MV-4-11 (cell line): Measurements from ENCODE around the gene TXNDC16.
A peak's percentile ranks its signal among the peaks of the same experiment; 100 is the strongest.

Experiments used
- DNase-seq: peaks from one replicate; lab custom pipeline; 2025; lab: John Stamatoyannopoulos, UW

TXNDC16 gene

GRCh38 chr14:52455291-52456088 is 96.8 kb downstream of the TXNDC16 start:
- no peak for DNase-seq

DNA sequence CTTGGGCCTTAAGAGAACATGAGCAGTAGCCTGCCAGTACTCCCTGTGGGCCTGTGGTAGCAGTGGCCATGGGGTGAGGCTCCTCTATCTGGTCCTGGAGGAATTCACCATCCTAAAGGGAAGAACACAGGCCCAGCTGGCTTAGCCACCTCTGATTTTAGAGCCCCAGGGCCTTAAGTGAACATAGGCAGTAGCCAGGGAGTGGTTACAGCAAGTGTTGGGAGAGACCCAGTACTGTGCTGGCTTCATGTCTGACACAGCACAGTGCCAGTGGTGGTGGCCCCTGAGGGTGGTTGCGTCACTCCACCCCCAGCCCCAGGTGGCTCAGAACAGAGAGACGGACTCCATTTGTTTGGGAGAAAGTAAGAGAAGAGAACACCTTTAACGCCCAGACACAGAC is 105.1 kb downstream of the TXNDC16 start:
- DNase-seq = no peak

GRCh38 chr14:52446355-52446754 is 106.0 kb downstream of the TXNDC16 start:
- no peak for DNase-seq

DNA sequence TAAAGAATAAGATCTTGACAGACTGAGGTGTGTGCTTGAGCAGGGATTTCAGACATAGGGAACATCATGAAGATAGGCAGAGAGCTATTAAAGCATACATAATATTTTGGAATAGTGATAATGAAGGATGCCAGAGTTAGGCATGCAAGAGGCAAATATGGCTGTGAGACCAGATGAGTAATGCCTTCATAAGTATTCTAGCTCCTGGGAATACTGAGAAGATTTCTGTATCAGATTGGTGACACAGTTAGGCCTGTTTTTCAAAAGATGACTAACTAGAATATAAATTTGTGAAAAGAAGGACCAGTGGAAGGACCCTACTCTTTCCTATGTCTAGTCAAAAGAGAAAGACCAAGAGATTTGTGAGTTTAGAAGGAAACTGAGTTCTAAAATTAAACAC is 108.8 kb downstream of the TXNDC16 start:
- no peak for DNase-seq

GRCh38 chr14:52442602-52443001 is 109.7 kb downstream of the TXNDC16 start:
- no peak for DNase-seq

DNA sequence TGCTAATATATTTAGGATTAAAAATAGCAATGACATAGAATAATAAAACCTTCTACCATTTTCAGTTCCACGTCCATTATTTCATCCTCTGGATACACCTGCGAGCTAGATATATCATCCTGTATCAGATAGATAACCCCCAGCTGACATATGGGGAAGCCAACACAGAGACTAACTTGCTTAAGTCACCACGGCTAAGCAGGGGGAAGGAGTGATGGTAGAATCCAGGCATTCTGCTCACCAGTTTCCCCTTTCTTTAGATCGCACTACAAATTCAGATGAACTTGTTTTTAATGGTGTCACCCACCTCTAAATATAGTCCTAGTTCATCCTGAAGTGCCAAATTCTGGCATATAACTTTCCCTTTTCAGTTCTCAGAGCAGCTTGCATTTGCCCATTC is 110.1 kb downstream of the TXNDC16 start:
- DNase-seq = peak; percentile 52

- DNase-seq = no peak
Observed at GRCh38 chr14:52439476-52439875, 112.8 kb downstream of the TXNDC16 start.

DNA sequence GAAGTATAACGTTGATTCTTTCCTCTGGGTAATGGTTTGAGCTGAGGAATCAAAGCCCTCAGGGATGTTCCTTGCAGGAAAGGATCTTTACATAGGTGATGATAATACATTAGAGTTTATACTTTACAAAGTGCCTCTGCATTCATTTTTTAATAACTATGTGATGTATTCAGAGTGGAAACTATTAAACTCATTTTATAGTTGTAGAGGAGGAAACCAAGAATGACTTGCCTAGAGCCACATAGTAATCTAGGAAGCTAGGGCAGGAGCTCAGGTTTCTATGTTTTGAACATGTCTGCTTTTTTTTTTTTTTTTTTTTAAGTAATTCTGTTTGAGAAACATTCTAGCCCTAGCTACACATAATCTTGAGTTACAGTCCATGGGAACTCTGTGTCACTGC is 117.3 kb downstream of the TXNDC16 start:
- no peak for DNase-seq

DNA sequence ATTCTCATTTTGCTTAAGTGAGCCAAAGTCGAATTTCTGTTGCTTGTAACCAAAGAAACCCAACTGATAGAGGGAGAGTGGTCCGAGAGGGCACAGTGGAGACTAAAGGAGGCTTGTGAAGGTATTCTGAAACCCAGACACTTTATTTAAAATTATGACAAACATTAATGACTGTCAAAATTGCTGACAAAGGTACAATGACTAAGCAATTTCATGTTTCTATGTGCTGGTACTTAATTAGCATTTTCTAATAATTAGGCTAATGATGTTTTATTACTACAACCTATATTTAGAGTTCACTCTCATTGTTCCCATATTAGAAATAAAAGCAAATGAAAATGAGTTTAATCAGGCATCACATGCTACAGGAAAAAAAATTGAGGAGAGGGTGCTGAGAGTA is 121.8 kb downstream of the TXNDC16 start:
- DNase-seq = no peak

DNA sequence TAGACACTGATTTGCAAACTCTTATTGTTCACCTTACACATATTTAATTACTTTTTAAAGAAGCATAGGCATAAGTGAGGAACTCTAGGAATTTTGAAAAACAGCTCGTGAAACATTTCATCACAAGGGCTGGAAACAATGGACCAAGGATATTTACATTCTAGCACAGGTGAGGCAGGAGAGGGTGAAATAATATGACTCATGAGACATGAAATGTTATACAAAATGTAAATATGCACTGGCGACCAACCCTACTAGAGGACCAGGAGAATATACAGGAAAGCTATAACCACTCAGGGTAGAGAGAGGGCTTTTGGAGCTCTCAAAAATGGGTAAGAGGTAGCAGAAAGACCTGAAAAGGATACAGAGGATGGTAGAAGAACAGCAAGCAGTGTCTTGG is 122.9 kb downstream of the TXNDC16 start:
- no peak for DNase-seq

- no peak for DNase-seq
Observed at GRCh38 chr14:52427460-52427859, 124.8 kb downstream of the TXNDC16 start.

DNA sequence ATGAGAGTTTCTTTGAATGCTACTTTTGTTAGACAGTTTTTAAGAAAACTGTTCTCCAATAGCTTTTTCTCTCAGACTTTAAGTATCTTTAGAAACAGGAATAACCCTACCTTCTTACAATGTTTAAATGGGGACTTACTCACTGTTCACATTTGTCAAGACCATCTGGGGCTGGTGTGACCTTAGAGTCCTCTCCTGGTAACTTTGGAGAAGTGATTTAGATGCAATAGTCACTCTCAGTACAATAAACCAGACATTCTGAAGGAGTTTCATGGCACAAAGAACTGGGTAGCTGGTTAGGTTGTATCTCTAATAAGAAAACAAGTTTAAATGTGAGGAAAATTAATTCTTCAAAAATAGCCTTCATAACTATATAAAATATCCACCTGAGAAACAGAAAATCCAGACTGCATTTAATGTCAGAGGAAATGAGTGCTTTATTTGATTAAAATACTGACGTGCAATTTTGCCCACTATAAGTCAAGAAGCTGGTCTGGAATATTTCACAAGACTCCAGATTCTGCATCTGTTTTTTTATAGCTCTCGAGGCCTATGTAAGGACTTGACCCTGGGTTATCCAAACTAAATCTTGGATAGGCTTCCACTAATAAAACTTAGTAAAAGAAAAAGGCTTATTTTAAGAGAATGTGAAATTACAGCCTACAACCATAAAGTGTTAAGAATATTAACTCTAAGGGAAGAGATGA is 129.5 kb downstream of the TXNDC16 start:
- no peak for DNase-seq

DNA sequence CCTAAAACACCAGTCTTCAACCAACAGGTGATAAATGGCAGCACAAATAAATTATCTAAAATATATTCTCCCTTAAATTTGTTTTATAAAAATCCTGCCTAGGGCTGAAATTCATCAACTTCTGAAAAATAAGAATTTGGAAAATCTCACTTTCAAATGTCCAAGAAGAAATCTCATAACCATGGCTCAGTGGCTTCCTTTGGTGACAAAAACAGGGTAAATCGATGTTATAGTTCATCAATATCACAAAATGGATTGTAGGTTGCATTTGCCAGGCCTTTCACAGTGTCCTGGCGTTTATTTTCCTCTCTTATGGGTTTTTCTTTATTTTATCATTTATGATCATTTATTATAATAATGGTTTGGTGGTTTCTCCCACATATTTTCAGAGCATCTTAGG is 135.2 kb downstream of the TXNDC16 start:
- no peak for DNase-seq

DNA sequence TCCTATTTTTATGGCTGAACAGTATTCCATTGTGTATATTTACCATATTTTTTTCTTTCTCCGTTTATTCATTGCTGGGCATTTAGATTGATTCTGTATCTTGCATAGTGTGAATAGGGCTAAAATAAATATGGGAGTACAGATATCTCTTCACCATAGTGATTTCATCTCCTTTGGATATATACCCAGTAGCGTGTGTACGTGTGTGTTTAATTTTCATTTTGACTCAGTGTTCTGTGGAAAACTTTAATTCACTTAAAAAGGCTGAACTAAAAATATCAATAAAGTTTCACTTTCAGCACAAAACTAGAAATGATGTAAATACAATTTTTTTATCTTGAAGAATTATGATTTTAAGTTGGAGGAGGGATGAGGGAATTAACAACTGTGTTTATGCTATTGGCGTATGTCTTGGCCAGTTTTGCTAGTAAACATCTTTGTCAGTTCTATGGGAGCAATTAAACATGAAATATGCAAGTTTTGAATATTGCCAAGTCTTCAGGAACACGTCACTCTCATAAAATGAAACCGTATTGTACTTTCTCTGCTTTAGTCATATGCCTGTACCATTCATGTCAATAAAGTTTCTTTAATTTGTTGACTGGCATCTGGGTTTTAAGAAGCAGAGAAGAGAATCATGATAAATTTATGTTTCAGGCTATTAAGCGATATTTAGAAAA is 138.4 kb downstream of the TXNDC16 start:
- no peak for DNase-seq

DNA sequence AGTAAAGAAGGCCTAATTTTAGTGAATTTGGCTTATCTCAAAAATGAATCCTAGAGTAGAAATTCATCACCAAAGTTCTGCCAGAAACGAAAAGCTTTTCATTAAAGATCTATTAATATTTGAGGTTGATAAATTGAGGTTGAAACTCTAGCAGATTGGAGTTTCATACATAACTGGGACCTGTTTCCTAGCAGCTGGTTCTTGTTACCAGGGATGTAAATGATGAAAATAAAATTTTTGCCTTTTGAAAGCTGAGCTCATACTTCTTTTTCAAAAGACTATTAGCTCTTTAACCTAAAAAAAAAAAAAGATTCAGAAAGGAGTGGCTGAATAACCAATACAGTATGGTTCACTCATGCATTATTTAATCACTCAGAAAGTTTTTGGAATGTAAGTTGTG is 139.9 kb downstream of the TXNDC16 start:
- no peak for DNase-seq

DNA sequence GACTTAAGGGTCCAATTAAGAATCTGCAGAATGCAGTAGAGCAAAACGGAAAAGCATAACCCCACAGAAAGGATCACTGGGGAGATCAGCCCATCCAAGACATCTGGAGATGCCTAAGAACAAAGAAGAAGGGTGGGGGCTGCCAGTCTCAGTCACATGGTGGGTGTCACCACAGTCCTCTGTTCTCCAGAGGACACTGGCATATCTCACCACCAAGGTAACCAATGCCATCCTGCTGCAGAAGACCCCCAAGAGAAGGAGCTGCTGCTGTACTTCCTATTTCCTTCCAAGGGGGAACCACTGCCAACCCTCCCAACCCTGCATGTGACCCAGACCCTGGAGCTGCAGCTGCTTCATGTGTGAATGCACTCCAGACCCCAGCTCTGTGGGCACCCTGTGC is 147.0 kb downstream of the TXNDC16 start:
- DNase-seq = no peak

GRCh38 chr14:52402812-52403526 is 149.3 kb downstream of the TXNDC16 start:
- DNase-seq = peak; percentile 66

DNA sequence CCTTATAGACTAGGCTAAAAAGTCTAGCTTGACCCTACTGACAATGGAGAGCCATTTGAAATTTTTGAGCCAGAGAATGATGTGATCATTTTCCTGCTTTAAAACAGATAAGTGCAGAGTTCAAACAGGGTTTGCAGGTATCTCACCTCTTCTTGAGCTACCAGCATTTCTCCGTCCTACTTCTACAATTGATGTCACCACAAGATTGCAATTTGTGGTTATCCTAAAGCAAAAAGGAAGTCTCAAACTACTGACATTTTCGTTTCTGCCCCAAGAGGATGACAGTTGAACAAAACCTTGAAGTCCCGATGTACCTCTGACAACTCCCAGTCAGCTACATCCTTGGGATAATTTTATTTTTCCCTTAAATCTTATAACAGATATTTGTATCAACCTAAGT is 151.5 kb downstream of the TXNDC16 start:
- DNase-seq = peak; percentile 61

DNA sequence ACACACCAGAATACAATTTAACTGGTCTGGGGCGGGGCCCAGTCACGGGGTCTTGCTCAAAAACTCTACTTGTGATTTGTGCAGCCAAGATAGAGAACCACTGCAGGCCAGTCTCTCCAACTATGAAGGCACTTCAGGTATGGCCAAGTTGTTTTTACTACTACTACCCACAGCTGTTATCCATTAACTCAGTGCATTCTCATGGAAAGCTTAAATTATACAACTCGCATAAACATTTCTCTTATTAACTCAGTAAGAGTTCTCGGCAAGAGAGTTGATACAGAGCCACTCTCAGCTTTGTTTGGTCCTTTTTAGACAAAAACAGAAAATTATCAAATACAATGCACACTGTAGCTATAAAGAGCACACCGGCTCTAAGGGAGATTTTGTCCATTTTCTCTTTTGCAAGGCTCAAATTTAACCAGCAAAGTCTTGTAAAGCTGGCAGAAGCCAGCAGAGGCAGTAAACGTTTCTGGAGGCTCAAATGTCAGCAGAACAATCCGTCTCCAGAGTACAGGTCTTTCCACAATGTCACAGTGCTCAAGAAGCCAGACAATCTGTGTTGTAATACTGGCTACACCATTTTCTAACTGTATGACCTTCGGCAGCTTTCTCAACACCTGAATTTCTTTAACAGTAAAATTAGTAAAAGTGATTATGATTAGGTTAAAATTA is 152.2 kb downstream of the TXNDC16 start:
- DNase-seq = peak; percentile 15

- DNase-seq = no peak
Observed at GRCh38 chr14:52399104-52399503, 153.2 kb downstream of the TXNDC16 start.

- no peak for DNase-seq
Observed at GRCh38 chr14:52397844-52398243, 154.5 kb downstream of the TXNDC16 start.

DNA sequence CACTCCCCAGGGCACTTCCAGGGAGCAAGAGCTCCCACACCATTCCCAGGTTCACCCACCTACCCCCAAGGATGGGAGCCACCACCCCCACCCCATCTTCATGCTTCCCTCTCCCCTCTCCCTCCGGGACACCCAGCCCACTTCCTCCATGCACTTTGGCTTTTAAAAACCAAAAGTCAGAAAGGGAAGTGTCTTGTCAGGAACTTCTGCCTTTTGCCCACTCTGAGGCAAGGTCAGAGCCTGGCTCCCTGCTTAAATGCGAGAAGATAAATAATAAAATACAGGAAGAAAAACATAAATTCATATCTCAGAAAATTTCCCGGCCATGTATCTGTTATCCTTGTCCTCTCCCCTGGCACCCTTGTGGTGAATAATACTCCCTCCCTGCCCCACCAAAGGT is 156.6 kb downstream of the TXNDC16 start:
- DNase-seq = peak; percentile 82
